CD1c-positive myeloid dendritic cell (primary cell): ENCODE results near the gene LCE2A.
"Not testable (repeated sequence)": the region's sequence is repeated elsewhere in the genome, so short reads cannot be mapped to it uniquely, and the experiment has no call there.

Experiments used
- DNase-seq: peaks from one replicate; pipeline ENCODE4 v3.0.0-alpha.2; 2016; ENCODE audit errors: extremely low spot score

Gene LCE2A, protein sequence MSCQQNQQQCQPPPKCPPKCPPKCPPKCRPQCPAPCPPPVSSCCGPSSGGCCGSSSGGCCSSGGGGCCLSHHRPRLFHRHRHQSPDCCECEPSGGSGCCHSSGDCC

DNA sequence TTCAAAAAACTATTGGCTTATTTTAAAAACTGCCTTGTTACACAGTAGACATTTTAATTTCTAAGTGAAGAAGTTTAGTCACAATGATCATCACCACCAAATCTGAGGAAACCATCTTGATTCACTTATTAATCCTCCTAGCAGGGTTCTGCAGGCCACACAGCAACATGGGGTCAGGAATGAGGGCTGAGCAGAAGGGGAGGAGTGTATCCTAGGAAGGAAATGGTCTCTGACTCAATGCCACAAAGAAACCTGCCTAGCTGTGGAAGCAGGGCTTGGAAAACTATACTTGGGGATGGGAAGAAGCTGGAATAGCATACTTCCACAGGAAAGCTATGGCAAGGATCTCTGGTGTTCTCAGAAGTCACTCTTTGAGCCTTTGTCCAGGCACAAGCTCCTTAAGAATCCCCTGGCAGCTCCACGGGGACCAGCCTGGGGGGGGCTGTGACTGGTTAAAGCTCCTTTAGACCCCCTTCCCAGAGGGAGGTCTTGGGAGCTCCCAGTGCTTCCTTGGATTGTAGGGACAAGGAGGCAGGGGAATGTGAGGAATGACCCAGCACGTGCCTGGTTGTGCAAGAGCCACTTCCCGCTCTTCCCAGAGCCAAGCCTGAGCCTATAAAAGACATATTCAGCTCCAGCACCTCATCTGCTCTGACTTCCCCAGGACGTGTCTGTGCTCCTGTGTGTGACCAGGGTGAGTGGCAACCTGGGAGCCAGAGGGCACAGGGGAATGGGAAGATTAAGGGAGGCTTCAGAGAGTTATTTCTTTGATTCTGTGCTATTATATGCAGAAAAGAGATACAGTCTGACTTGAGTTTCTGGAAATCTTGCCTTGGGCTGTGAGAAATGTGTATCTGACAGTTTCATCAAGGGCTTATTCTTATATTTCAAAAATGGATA, at the start of gene LCE2A:
LCE2A (plus strand) TSS at position 645 of the 900 bp plus-strand sequence. CDS start 557 bp downstream, outside the sequence.
- DNase-seq: no peak

DNA sequence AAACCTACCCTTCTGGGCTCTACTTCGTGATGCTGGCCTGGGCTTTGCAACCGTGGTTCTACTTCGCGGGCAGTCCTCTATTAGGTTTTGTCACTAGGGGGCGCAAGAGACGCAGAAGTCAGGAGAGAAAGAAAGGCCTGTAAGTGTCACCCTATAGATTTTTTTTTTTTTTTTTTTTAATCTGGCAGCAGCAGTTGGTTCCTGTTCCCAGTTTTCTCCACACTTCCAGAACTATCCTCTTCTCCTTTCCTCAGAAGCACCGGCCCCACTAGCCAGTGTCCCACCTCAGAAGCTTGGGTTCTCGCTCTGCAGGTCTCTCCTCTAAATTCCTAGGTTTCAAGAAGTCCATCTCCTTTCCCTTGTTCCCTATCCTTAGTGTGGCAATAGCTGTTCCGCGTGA, 44.0 kb upstream of the LCE2A start:
- DNase-seq: peak; percentile 59

DNA sequence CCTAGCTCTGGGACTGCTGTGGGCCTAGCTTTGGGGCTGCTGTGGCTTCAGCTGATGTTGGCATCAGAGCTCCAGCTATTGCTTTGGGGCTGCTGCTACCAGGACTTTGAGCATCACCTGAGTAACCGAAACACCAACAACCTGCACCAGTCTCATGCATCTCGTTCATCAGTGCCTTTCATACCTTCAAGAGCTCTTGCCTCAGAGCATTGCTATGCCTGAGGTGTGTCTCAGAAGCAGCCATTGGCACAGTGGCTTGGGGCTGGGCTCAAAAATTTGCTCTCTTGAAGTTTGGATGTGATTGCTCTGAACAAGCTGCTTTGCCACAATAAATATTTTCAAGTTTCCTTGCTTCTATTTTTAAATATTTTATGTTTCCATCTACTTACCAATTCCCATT, 41.7 kb upstream of the LCE2A start:
- DNase-seq: no peak

DNA sequence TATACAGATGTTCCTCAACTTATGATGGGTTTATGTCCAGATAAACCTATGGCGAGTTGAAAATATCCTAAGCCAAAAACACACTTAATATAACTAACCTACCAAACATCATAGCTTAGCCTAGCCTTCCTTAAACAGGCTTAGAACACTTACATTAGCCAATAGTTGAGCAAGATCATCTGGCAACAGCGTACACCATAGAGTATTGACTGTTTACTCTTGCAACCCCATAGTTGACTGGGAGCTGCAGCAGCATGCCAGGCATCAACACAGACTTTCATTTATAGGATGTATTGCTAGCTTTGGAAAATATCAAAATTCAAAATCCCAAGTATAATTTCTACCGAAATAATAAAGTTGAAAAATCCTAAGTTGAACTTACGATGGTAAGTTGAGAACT, 40.5 kb upstream of the LCE2A start:
- DNase-seq: no peak

GRCh38 chr1:152658649-152659048, 39.5 kb upstream of the LCE2A start:
- no peak for DNase-seq

DNA sequence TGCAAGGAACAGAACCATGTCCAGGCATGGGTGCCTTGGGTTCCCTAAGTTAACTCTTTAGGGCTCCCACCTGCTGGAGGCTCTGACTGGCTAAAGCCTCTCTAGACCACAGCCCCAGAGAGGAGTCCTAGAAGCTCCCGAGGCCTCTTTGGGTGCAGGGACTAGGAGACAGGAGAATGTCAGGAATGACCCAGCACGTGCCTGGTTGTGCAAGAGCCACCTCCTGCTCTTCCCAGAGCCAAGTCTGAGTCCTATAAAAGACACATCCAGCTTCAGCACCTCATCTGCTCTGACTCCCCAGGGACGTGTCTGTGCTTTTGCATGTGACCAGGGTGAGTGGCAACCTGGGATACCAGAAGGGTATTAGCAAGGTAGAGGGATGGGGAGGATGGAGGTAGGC, 35.0 kb upstream of the LCE2A start, which contains the start of gene LCE2D:
LCE2D (plus strand) TSS at position 283 of the 400 bp plus-strand sequence. CDS start 726 bp downstream, outside the sequence.
- DNase-seq: no peak

- not testable (repeated sequence) for DNase-seq
Observed at GRCh38 chr1:152666171-152666570, 32.0 kb upstream of the LCE2A start.

DNA sequence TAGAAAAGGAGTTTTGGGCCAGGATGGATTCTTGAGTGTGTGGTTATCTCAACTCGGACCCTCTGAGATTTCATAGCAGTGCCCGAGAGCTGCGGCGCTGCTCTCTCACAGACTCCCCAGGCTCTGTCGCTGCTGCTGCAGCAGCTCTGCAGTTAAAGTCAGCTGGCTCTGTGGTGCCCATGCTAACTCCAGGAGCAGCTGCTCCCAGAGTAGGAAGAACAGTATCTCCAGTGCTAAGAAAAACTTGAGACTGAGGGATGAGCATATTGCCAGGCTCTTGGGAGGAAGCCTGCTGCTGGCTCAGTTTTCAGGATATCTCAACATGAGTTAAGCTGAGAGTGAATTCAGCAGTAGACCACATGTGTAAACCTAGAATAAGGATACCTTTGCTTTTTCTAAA, 30.5 kb upstream of the LCE2A start:
- DNase-seq: no peak

GRCh38 chr1:152673016-152673415, 25.1 kb upstream of the LCE2A start:
- DNase-seq: no peak

- not testable (repeated sequence) for DNase-seq
Observed at GRCh38 chr1:152674983-152675382, 23.2 kb upstream of the LCE2A start, which contains the start of gene LCE2C. LCE2C (plus strand) TSS chr1:152675279; CDS start chr1:152676016, 737 bp downstream.

DNA sequence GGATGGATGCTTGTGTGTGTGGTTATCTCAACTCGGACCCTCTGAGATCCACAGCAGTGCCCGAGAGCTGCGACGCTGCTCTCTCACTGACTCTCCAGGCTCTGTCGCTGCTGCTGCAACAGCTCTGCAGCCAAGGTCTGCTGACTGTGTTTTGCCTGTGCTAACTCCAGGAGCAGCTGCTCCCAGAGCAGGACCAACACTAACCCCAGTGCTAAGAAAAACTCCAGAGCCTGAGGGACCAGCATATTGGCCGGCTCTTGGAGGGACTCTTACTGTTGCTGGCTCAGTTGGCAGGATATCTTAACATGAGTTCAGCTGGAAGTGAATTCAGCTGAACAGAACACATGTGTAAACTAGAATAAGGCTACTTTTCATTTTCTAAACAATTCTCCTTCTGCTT, 18.7 kb upstream of the LCE2A start:
- no peak for DNase-seq

DNA sequence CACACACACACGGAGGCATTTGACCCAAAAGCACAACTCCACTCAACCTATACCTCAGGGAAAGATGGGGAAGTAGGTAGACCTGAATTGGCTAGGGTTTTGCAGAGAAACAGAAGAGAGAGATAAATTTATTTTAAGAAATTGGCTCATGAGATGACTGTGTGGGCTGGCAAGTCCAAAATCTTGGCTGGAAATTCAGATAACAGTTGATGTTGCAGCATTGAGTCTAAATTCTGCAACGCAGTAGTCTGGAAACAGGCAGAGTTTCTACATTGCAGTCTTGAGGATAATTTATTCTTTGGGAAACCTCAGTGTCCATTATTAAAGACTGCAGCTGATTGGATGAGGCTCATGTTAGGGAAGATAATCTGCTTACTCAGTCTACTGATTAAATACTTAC, 16.5 kb upstream of the LCE2A start:
- no peak for DNase-seq

GRCh38 chr1:152683846-152684245, 14.3 kb upstream of the LCE2A start:
- DNase-seq: no peak

- DNase-seq: not testable (repeated sequence)
Observed at GRCh38 chr1:152685823-152686222, 12.3 kb upstream of the LCE2A start, which contains the start of gene LCE2B. LCE2B (plus strand) TSS chr1:152686123; CDS start chr1:152686844, 721 bp downstream.

GRCh38 chr1:152699746-152700145, 1.6 kb downstream of the LCE2A start:
- no peak for DNase-seq

- no peak for DNase-seq
Observed at GRCh38 chr1:152707860-152708259, 9.7 kb downstream of the LCE2A start, which contains the start of gene LCE4A. LCE4A (plus strand) TSS chr1:152708160; CDS start chr1:152709076, 916 bp downstream.

DNA sequence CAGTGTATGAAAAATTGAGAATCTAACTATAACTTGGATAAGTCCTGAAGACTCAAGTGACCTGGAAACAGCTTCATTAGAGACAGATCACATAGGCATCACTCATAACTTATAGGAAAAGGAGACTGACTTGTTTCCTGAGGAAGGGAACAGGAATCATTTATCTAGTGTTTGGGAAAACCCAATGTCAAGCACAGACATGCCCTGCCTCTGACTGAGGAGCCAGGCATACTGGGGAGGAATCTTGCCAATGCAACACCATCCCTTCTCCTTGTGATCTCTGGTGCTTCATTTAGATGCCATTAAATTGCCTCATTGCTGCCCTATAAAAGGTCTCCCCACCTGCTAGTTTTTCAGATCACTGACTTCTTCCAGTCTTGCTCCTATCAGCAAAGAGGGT, 20.1 kb downstream of the LCE2A start:
- DNase-seq: no peak

- DNase-seq: no peak
Observed at GRCh38 chr1:152725261-152725660, 27.1 kb downstream of the LCE2A start.

DNA sequence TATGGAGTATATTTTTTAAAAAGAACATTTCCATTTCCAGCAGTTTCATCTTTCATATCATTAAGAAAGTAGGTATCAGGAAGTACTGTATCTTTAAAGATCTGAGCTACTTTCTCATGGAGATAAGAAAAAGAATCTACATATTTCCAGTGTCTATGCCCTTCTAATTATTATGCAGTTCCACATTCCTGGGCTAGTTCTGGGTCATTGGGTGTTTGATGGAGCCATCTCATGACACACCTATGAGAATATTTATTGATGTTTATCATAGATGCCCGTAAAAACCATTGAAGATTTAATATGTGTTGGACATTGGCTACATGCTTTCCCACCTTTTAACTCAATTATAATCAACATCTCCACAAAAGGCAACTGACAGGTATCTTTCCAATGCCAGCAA, 30.8 kb downstream of the LCE2A start:
- no peak for DNase-seq

- no peak for DNase-seq
Observed at GRCh38 chr1:152735648-152736047, 37.5 kb downstream of the LCE2A start.

DNA sequence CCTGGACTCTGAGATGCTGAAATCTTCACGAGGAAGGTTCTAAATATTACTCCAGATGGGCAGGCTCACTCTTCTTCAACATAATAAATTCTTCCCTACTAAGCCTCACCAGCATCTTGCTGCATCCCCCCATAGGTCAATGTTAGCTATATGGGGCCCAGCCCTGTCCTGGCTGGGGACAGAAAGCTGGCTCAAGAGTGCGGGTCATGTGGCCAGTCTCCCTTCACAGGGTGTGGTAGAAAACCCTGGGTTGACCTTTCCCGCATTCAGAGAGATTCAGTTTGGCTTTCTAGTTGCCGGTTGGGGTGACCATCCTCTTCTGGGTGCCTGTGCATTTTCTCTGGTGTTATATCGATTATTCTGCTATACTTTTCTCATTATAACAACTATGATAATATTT, 39.9 kb downstream of the LCE2A start:
- DNase-seq: no peak

- DNase-seq: no peak
Observed at GRCh38 chr1:152739841-152740240, 41.7 kb downstream of the LCE2A start.

DNA sequence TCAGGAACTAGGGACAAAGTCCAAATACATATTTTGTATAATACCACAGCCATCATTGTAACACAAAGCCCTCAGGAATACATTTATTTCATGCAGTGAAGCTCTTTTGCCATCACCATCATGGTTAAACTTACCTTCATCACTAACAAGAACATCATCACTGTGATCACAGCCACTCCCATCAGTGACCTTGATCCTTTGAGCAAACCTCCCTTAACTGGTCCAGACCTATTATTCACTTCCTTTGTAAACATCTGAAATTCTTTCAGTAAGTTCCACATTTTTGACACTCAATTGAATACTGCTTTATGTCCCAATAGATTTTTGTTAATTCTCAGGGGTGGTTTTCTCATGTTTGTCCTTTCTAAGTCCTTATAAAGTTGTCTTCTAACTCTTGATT, 43.5 kb downstream of the LCE2A start:
- no peak for DNase-seq
